OCI-LY7 (cell line): ENCODE data around the gene CYFIP2. TPM values are rescaled to one million over a fixed set of nuclear protein-coding genes. Genes with fewer than 3 reads are reported as not detected.

Experiments used
- BruUV-seq: library from RNA; stranded (reverse); fragments of 400-500 nt; replicated peaks from 2 replicates; lab custom pipeline; 2021; lab: Mats Ljungman, UMichigan
- CTCF ChIA-PET: fragments of 300-600 bp; sonication (Branson Sonifier 250); formaldehyde crosslinking; loops from one replicate; lab custom pipeline; 2022; ENCODE audit warnings: antibody characterized with exemption; ENCODE audit not compliant: unreplicated experiment; lab: Charles Lee
- POLR2A ChIA-PET: fragments of 300-600 bp; sonication (Branson Sonifier 250); formaldehyde crosslinking; loops from one replicate; lab custom pipeline; 2022; ENCODE audit warnings: antibody characterized with exemption; lab: Charles Lee
- DNase-seq: peaks from one replicate; pipeline ENCODE4 v3.0.0-alpha.2; 2015; ENCODE audit warnings: low spot score
- H2AFZ ChIP-seq: fragments of 200-600 bp; sonication (generic), shearing (Covaris generic); 2 replicates; pipeline ENCODE4 v1.6.1; 2014; ENCODE audit warnings: mild to moderate bottlenecking, antibody characterized with exemption, low read length, moderate library complexity
- H3K27ac ChIP-seq: fragments of 200-600 bp; sonication (generic); 2 replicates; pipeline ENCODE4 v1.5.1; 2014; ENCODE audit warnings: mixed run types, low read depth, mild to moderate bottlenecking, moderate library complexity, low read length, inconsistent platforms; ENCODE audit not compliant: poor library complexity, severe bottlenecking
- H3K36me3 ChIP-seq: fragments of 200-600 bp; sonication (generic); 2 replicates; pipeline ENCODE4 v1.6.1; 2014; ENCODE audit warnings: mild to moderate bottlenecking, antibody characterized with exemption, low read length, moderate library complexity, mixed read lengths; ENCODE audit not compliant: insufficient read depth
- H3K4me1 ChIP-seq: fragments of 200-600 bp; sonication (generic); 2 replicates; pipeline ENCODE4 v1.5.1; 2014; ENCODE audit warnings: mild to moderate bottlenecking, low read length; ENCODE audit not compliant: insufficient read depth, poor library complexity, severe bottlenecking
- H3K4me2 ChIP-seq: fragments of 200-600 bp; sonication (generic); 2 replicates; pipeline ENCODE4 v1.6.1; 2014; ENCODE audit warnings: mild to moderate bottlenecking, low read length
- H3K4me3 ChIP-seq: fragments of 200-600 bp; sonication (generic); 2 replicates; pipeline ENCODE4 v1.5.1; 2014; ENCODE audit warnings: mild to moderate bottlenecking, low read depth, low read length; ENCODE audit not compliant: poor library complexity, severe bottlenecking
- H3K79me2 ChIP-seq: fragments of 200-600 bp; sonication (generic); 2 replicates; pipeline ENCODE4 v1.6.1; 2016; ENCODE audit warnings: low read depth, mild to moderate bottlenecking, low read length, moderate library complexity, mixed read lengths; ENCODE audit not compliant: insufficient read depth
- H3K9me2 ChIP-seq: fragments of 200-600 bp; sonication (generic); 2 replicates; pipeline ENCODE4 v1.6.1; 2016; ENCODE audit warnings: mild to moderate bottlenecking, low read length, mixed read lengths; ENCODE audit not compliant: insufficient read depth
- H3K9me3 ChIP-seq: fragments of 200-600 bp; sonication (generic); 2 replicates; pipeline ENCODE4 v1.6.1; 2014; ENCODE audit warnings: mild to moderate bottlenecking, mixed run types, low read length, mixed read lengths
- H4K20me1 ChIP-seq: fragments of 200-600 bp; sonication (generic); 2 replicates; pipeline ENCODE4 v1.6.1; 2014; ENCODE audit warnings: mild to moderate bottlenecking, antibody characterized with exemption, low read length, moderate library complexity, mixed read lengths; ENCODE audit not compliant: insufficient read depth
- EZH2phosphoT487 ChIP-seq: fragments of 200-600 bp; sonication (generic); IDR thresholded peaks from 2 replicates; pipeline ENCODE4 v1.6.1; 2018; ENCODE audit warnings: low read depth, borderline replicate concordance, mild to moderate bottlenecking, mixed run types, antibody characterized with exemption, low read length, moderate library complexity, mixed read lengths
- intact Hi-C: fragments of 100-400 bp; cut with micrococcal nuclease; formaldehyde crosslinking; loops from one replicate; pipeline ENCODE4 v1.10.0; 2022; ENCODE audit not compliant: unreplicated experiment
- total RNA-seq, 2 experiments: library from RNA; depleted of rRNA in 1 of 2; stranded (reverse); fragments of >200 nt in 1 of 2; shearing (Covaris generic) in 1 of 2; gene quantifications; 2 replicates each; pipeline ENCODE4 v1.2.3, GENCODE V29; 2014 to 2022
- TF ChIP-seq, protein P1 (sequence below): fragments of 200-600 bp; sonication (generic); conservative IDR thresholded peaks from 2 replicates; pipeline ENCODE4 v1.5.1; 2014; ENCODE audit warnings: mild to moderate bottlenecking, antibody characterized with exemption, low read length, moderate library complexity, mixed read lengths

CYFIP2 gene
- total RNA-seq, 2 experiments from 2014 or later, result 258 to 419 TPM

DNA sequence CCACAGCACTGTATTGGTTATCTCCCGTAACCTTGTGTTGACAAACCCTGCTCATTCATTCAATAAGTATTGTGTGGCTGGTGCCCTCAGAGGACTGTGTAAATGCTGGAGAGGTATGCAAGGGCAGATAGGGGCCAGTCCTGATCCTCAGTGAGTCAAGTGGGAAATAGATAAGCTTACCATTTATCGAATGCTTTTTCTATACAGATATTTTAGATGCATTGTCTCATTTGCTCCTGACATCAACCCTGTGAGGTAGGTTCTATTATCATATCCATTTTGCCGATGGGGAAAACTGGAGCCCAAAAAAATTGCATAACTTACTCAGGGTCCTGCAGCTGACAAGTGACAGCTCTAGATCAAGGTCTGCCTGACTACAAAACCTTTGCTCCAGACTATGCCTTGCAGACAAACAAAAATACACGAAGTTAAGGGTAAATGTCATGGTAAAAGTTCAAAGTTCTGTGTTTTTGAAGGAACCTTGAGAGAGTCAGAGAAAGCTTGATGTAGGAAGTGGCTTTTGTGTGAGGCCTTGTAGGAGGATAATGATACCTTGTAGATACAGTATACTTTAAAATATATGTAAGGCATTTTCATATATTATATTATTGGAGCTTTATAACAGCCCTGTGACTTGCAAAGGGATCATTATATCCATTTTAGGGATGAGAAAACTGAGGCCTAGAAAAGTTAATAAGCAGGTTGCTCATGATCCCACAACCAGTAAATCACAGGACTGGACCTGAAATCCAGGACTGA is 22.7 kb downstream of the CYFIP2 start:
- Histone ChIP-seq H3K36me3 (peaks cover 83% of the 10 kb centered on the region), H3K9me3 (no peaks in the 10 kb centered on the region), H3K9me2 (no peaks in the 10 kb centered on the region), H3K27ac (no peak overlapping the region), H3K4me3 (no peak overlapping the region), H3K4me1 (peaks cover 12% of the 10 kb centered on the region), H3K79me2 (peaks cover 23% of the 10 kb centered on the region), H2AFZ (no peak overlapping the region), H3K4me2 (no peak overlapping the region), H4K20me1 (no peaks in the 10 kb centered on the region; the same call in 1 of the 2 replicates)
- intact Hi-C loops, result no loop called here
- TSS peak; percentile 4 for BruUV-seq
- no peak for DNase-seq
- TF ChIP-seq, protein P1, sequence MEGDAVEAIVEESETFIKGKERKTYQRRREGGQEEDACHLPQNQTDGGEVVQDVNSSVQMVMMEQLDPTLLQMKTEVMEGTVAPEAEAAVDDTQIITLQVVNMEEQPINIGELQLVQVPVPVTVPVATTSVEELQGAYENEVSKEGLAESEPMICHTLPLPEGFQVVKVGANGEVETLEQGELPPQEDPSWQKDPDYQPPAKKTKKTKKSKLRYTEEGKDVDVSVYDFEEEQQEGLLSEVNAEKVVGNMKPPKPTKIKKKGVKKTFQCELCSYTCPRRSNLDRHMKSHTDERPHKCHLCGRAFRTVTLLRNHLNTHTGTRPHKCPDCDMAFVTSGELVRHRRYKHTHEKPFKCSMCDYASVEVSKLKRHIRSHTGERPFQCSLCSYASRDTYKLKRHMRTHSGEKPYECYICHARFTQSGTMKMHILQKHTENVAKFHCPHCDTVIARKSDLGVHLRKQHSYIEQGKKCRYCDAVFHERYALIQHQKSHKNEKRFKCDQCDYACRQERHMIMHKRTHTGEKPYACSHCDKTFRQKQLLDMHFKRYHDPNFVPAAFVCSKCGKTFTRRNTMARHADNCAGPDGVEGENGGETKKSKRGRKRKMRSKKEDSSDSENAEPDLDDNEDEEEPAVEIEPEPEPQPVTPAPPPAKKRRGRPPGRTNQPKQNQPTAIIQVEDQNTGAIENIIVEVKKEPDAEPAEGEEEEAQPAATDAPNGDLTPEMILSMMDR, result no peak
- TF ChIP-seq EZH2phosphoT487, result no peak
- POLR2A ChIA-PET, result interaction anchor here (0.5 to 8.6 kb wide), 5 partner anchors 10 to 190 kb away, joined by 3 to 64 read pairs (median 3); no protein-coding TSS in a partner anchor
- CTCF ChIA-PET, result no interaction called here

DNA sequence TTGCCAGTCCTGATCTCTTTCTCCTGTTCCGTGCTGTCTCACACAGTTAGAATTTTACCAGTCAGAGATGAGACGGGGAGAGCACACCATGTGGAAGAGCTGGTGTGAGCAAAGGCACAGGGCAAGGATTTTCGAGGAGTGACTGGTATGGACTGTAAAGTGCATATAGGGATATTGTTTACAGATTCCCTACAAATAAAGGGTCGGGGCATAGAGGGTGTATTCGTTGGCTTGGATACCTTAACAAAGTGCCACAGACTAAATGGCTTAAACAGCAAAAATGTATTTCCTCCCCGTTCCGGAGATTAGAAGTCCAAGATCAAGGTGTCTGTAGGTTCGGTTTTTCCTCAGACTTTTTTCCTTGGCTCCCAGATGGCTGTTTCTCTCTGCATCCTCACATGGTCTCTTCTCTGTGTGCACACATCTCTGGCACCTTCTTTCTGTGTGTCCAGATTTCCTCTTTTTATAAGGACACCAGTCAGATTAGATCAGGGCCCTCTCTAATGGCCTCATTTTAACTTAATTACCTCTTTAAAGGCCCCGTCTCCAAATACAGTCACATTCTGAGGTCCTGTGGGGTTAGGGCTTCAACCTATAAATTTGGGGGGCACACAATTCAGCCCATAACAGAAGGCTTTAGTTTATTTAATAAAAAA is 23.4 kb downstream of the CYFIP2 start:
- CTCF ChIA-PET, result no interaction called here
- H3K4me1 ChIP-seq, result peaks cover 5% of the 10 kb centered on the region

More for the DNA sequence above, 23.4 kb downstream of the CYFIP2 start:
- Histone ChIP-seq H3K9me3 (no peaks in the 10 kb centered on the region), H3K4me2 (no peak overlapping the region), H3K9me2 (no peaks in the 10 kb centered on the region), H3K36me3 (peaks cover 90% of the 10 kb centered on the region), H3K4me3 (no peak overlapping the region), H4K20me1 (no peaks in the 10 kb centered on the region; the same call in 1 of the 2 replicates), H3K79me2 (peaks cover 16% of the 10 kb centered on the region), H3K27ac (no peak overlapping the region), H2AFZ (no peak overlapping the region)
- BruUV-seq, result no TSS peak
- DNase-seq, result no peak
- intact Hi-C loops, result no loop called here
- TF ChIP-seq, protein P1, result no peak
- TF ChIP-seq EZH2phosphoT487, result no peak
- POLR2A ChIA-PET, result interaction anchor here (0.6 to 8.6 kb wide), 4 partner anchors 9 to 191 kb away, joined by 3 to 64 read pairs (median 4); no protein-coding TSS in a partner anchor
